DND-41 (cell line): Measurements from ENCODE around the gene ANAPC5.

Source experiments
- ATAC-seq: fragments of 200-7000 bp; cut with Tn5 transposase; 3 replicates; pipeline ENCODE4 v1.9.1; 2021; ENCODE audit warnings: low read depth; ENCODE audit not compliant: insufficient read depth
- DNase-seq: peaks from one replicate; pipeline ENCODE4 v3.0.0-alpha.2; 2020
- H2AFZ ChIP-seq: 2 replicates; pipeline ENCODE4 v1.6.0; 2012; ENCODE audit warnings: low read depth, low read length
- H3K27ac ChIP-seq: 2 replicates; pipeline ENCODE4 v1.5.1; 2012; ENCODE audit warnings: low read length, inconsistent platforms
- H3K27me3 ChIP-seq: fragments of 200-600 bp; sonication (generic); 2 replicates; pipeline ENCODE4 v1.6.0; 2012; ENCODE audit warnings: low read length, mild to moderate bottlenecking, inconsistent platforms; ENCODE audit not compliant: insufficient read depth, poor library complexity
- H3K36me3 ChIP-seq: 2 replicates; pipeline ENCODE4 v1.5.1; 2012; ENCODE audit warnings: low read length, inconsistent platforms; ENCODE audit not compliant: insufficient read depth
- H3K4me1 ChIP-seq: 2 replicates; pipeline ENCODE4 v1.5.1; 2012; ENCODE audit warnings: mild to moderate bottlenecking, low read length; ENCODE audit not compliant: insufficient read depth
- H3K4me2 ChIP-seq: 2 replicates; pipeline ENCODE4 v1.6.0; 2012; ENCODE audit warnings: mild to moderate bottlenecking, moderate library complexity, low read length, inconsistent platforms; ENCODE audit not compliant: insufficient read depth
- H3K4me3 ChIP-seq, 2 experiments: fragments of 200-600 bp in 1 of 2; shearing (Covaris generic) in 1 of 2; 2 replicates each; pipeline ENCODE4 v1.5.1; 2012 to 2016; ENCODE audit warnings: inconsistent platforms in 2 of 2, low read length in 2 of 2, mild to moderate bottlenecking in 2 of 2, low read depth in 1 of 2, moderate library complexity in 1 of 2
- H3K79me2 ChIP-seq: 2 replicates; pipeline ENCODE4 v1.6.0; 2012; ENCODE audit warnings: low read length, inconsistent platforms; ENCODE audit not compliant: insufficient read depth
- H3K9ac ChIP-seq: 2 replicates; pipeline ENCODE4 v1.6.0; 2012; ENCODE audit warnings: low read depth, mild to moderate bottlenecking, inconsistent platforms, low read length, moderate library complexity
- H3K9me3 ChIP-seq: 2 replicates; pipeline ENCODE4 v1.5.1; 2012; ENCODE audit warnings: low read length, moderate library complexity, mild to moderate bottlenecking, inconsistent platforms; ENCODE audit not compliant: insufficient read depth, severe bottlenecking
- H4K20me1 ChIP-seq: 2 replicates; pipeline ENCODE4 v1.6.0; 2012; ENCODE audit warnings: low read length; ENCODE audit not compliant: insufficient read depth
- CTCF ChIP-seq: IDR thresholded peaks from 2 replicates; pipeline ENCODE4 v1.5.1; 2012; ENCODE audit warnings: borderline replicate concordance, low read length, moderate library complexity, mild to moderate bottlenecking; ENCODE audit not compliant: poor library complexity, severe bottlenecking; ENCODE audit errors: extremely low read depth
- EZH2 ChIP-seq: IDR thresholded peaks from 3 replicates; pipeline ENCODE4 v1.6.1; 2012; ENCODE audit warnings: borderline replicate concordance, low read depth, mild to moderate bottlenecking, moderate library complexity, low read length, inconsistent platforms; ENCODE audit not compliant: severe bottlenecking

The ANAPC5 gene

DNA sequence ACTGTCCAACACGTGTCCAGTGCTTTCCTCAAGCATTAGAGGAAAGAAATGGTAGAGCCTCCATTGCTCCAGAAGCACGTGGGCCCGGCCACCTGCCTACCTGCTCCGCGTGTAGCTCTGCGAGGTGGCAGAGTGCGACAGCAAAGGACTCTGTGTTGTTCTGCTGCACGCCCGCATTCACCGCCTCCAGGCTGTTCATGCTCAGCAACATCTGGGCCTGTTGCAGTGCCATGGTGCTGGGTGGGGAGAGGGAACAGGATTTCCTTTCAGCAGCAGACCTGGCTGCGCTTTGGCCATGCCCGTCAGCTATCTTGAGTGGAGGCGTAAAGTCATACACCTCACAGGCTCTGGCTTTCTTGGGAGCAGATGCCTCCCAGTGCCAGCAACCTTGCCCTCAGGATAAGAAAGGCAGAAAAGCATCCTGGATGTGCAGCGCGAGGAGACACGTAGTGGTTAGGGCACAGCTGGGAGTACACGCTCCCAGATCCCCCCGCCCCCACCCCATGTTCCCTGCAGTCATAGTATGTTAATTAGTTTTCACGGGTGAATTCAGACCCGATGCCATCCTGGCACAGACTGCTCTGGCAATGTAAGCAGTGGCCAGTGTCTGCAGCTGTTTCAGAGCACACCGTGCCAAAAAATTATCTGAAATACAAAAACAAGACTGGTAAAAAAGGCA, 25.1 kb downstream of the ANAPC5 start:
- Histone ChIP-seq H3K27me3 (no peaks in the 10 kb centered on the region), H3K4me1 (no peaks in the 10 kb centered on the region), H3K9ac (no peak overlapping the region), H4K20me1 (peaks cover 3% of the 10 kb centered on the region; the same call in 1 of the 2 replicates), H3K4me2 (no peak overlapping the region), H3K36me3 (peaks cover 93% of the 10 kb centered on the region), H3K9me3 (no peaks in the 10 kb centered on the region), H2AFZ (no peak overlapping the region), H3K27ac (no peak overlapping the region), H3K79me2 (no peaks in the 10 kb centered on the region), H3K4me3 (no peak overlapping the region)
- TF ChIP-seq CTCF, result no peak
- TF ChIP-seq EZH2, result no peak
- ATAC-seq (no peak), DNase-seq (no peak)

DNA sequence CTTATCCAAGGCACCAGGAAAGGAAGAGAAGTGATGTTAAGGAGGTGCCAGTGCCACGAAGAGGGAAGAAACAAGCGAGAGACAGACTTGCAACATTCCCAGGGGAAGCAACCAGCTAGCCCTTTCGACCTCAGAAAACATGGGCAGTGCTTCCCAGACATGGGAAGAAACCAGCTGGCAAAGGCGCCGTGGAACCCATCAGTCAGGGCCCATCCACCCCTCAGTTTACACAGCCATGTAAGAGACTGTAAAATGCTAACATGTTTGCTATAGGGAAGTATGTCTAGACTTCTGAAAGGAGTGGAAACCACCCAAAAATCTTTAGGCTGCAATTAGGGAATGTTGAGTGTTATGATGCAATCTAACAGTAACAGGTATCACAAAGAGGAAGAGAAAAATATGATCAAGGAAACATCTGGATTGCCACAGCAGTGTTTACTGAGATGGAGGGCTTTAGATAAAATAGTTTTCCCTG, 26.3 kb downstream of the ANAPC5 start:
- no peak overlapping the region for H2AFZ ChIP-seq
- ATAC-seq (no peak), DNase-seq (no peak)
- no peak overlapping the region for H3K27ac ChIP-seq
- TF ChIP-seq EZH2, result no peak
- TF ChIP-seq CTCF, result no peak
- H3K36me3 ChIP-seq, result peaks cover 90% of the 10 kb centered on the region
- no peaks in the 10 kb centered on the region for H3K9me3 ChIP-seq
- peaks cover 3% of the 10 kb centered on the region; the same call in 1 of the 2 replicates for H4K20me1 ChIP-seq
- no peak overlapping the region for H3K4me3 ChIP-seq
- no peak overlapping the region for H3K9ac ChIP-seq
- no peak overlapping the region for H3K4me2 ChIP-seq
- H3K4me1 ChIP-seq, result no peaks in the 10 kb centered on the region
- no peaks in the 10 kb centered on the region for H3K27me3 ChIP-seq
- no peaks in the 10 kb centered on the region for H3K79me2 ChIP-seq

- DNase-seq (no peak), ATAC-seq (no peak)
- Histone ChIP-seq H3K79me2 (no peaks in the 10 kb centered on the region), H3K4me1 (no peaks in the 10 kb centered on the region), H3K36me3 (peaks cover 81% of the 10 kb centered on the region), H3K27ac (no peak overlapping the region), H2AFZ (no peak overlapping the region), H3K27me3 (no peaks in the 10 kb centered on the region), H3K9ac (no peak overlapping the region), H3K4me3 (no peak overlapping the region), H3K9me3 (no peaks in the 10 kb centered on the region), H4K20me1 (peaks cover 3% of the 10 kb centered on the region; the same call in 1 of the 2 replicates), H3K4me2 (no peak overlapping the region)
- TF ChIP-seq CTCF (no peak), EZH2 (no peak)
Measured at GRCh38 chr12:121323908-121324307, 28.3 kb downstream of the ANAPC5 start.
